HG03097 (cell line): ENCODE results near the gene TLR1.

Experiments used
- ATAC-seq: cut with Tn5 transposase; IDR thresholded peaks from one replicate; pipeline ENCODE4 v1.9.1; 2021; ENCODE audit not compliant: unreplicated experiment, low FRiP score

The TLR1 gene

GRCh38 chr4:38749336-38749735 is 55.3 kb downstream of the TLR1 start:
- ATAC-seq, result no peak

GRCh38 chr4:38747629-38748028 is 57.0 kb downstream of the TLR1 start:
- ATAC-seq, result no peak
